NCI-H2196 (cell line): ENCODE measurements around the gene CUL3.
"Not testable (repeated sequence)": the region's sequence is repeated elsewhere in the genome, so short reads cannot be mapped to it uniquely, and the experiment has no call there.

Experiments used
- DNase-seq: peaks from one replicate; lab custom pipeline; 2025; ENCODE audit not compliant: unreplicated experiment; lab: John Stamatoyannopoulos, UW

CUL3 gene

DNA sequence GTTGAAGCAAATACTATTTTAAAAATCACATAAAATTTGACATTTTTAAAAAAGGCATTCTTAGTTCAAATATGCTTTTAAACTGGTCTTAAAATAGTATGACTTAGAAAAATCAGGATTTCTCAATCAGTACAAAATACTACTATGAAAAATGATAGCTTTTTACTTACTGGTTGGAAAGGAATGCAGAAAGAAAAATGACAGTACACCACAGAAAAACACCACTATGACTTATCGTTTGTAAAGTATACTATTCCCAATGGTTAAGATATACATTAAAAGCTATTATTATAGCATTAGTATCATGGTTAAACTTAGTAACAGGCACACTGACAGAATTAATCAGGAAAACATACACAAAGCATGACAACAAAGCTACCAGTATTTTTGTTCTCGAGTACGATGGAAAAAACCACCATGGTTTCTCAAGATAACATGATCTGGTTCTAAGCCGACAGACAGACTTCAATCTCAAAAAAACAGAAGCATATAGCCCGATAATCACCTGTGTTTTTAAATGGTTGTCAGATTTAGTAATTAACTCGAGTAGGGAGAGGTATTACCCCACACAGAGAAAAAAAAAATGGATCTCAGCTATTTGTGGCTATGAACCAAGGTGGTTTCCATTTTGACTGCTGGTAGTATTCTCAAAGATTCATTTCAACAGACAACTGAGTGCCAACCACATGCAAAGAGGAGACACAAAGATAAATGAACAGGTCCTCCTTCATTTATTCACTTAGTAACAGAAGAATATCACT, 39.1 kb downstream of the CUL3 start:
- no peak for DNase-seq

DNA sequence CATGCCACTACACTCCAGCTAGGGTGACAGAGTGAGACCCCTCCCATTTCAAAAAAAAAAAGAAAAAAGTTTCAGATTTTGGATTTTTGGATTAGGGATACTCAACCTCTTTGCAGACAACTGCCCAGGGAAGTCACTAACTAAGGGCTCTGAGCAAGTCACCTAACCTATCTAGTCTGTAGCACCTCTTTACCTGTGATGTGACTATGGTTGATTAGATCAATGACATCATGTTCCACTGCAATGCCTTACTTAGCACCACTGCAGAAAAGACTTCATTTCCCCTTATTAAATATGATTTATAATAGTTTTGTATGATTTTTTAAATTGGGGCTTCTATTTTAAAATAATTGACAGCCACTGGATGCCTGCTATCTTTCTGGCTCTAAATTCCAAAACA, 41.2 kb downstream of the CUL3 start:
- no peak for DNase-seq

DNA sequence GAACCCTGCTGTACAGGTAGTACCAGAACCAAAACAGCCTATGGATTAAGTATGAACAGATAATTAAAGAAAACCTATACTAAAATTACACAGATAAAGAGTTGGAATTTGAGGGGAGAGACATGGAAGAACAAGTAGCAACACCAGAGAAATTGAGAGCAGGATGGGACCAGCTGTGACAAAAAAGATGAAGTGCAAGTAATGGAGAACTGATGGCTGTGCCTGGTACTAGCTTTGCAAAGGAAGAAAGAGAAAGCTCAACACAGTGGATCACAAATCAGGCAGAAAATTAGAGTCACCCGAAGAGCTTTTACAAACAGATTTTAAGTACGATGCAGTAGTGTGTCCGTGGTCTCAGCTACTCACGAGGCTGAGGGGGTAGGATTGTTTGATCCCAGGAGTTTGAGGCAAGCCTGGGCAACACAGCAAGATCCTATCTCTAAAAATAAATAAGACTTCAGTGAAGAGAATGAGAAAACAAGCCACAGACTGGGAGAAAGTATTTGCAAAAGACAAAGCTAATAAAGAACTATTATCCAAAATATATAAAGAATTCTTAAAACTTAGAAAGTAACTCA, 46.5 kb downstream of the CUL3 start:
- DNase-seq, result no peak

GRCh38 chr2:224532931-224533330, 52.2 kb downstream of the CUL3 start:
- DNase-seq, result no peak

GRCh38 chr2:224532441-224532840, 52.7 kb downstream of the CUL3 start:
- no peak for DNase-seq

DNA sequence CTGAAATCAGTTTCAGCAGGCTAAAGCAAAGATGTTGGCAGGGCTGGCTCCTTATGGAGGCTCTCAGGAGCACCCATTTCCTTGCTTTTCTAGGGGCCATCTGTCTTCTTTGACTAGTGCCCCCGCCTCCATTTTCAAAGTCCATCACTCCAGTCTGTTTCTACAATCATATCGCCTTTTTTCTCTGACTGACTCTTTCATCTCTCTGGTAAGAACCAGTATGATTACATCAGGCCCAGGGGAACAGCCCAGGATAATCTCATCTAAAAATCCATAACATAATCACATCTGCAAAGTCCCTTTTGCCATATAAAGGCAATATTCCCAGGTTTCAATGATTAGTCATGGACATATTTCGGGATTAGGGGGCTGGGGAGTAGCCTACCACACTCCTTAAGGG, 57.0 kb downstream of the CUL3 start:
- no peak for DNase-seq

DNA sequence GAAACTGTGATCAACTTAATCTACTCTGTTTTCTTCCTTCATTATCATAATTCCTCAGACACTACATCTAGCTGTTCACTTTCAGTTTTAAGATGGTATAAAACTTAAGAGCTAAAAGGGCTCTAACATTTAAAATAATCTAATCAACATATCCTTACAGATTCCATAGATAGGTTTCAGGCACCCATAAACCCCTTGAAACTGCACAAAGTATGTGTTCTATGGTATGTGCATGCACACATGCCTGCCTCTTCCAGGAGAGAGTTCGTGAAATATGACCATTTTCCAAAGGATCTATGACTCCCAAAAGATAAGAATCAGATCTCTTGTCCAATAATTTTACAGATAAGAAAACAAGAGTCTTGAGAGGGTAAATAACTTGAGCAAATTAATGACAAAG, 59.4 kb downstream of the CUL3 start:
- DNase-seq, result no peak

DNA sequence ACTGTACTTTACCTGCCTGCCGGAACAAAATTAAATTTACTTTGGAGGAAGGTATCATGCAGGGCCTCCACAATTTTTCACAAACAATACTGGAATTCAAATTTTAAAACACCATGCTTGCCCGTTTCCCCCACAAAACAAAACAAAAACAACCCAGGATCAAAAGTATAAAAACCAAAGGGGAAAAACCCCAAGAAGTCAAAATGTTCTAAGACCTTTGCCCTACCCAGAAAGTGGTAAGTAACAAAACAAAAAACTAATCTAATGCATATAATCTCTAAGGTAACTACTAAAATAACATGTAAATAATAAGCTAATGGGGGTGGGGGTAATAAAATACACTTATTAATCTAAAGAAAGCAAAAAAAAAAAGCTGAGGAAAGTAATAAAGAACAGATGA, 60.5 kb downstream of the CUL3 start:
- no peak for DNase-seq

GRCh38 chr2:224523626-224524577, 61.3 kb downstream of the CUL3 start:
- no peak for DNase-seq

DNA sequence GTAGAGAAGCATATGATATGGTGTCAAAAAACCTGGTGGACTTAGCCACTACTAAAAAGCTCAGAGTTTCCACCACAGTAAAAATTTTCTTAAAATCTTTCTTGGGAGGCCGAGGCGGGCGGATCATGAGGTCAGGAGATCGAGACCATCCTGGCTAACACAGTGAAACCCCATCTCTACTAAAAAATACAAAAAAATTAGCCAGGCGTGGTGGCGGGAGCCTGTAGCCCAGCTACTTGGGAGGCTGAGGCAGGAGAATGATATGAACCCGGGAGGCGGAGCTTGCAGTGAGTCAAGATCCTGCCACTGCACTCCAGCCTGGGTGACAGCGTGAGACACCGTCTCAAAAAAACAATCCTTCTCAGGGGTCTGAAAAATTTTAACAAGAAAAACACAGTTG, 62.7 kb downstream of the CUL3 start:
- DNase-seq, result not testable (repeated sequence)

DNA sequence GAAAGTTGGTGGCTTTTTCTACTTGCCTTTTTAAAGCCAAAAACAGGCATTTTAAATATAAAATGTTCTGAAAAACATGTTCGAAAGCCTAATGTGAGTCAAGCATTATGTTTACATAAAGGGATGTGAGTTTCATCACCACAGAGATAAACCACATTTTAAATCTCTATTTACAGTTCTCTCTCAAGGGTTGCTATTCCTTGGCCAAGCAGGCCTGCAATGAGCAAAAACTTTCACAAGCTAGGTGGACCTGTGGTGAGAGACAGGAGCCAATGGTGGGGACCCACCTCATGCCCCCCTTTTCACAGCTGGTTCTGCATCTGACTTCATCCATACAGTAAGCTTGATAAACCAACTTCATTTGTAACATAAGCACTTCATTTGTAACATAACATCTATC, 65.1 kb downstream of the CUL3 start:
- no peak for DNase-seq

GRCh38 chr2:224518806-224519580, 66.2 kb downstream of the CUL3 start:
- no peak for DNase-seq

DNA sequence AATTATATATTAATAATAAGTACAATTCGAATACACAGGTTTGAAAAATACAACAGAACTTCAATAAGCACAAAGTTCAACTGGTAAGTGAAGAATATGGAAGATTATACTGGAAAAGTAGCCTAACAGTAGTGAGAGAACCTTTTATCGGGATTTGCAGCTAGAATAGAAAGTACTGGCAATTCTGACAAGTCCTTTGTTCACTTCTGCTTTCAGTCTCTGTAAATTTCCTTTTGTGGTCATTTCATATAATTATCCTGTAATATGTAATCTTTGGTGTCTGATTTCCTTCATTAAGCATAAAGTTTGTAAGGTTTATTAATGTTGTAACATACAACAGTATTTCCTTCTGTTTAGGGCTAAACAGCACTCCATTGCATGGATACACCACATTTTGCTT, 67.2 kb downstream of the CUL3 start:
- no peak for DNase-seq

GRCh38 chr2:224516393-224516792, 68.8 kb downstream of the CUL3 start:
- not testable (repeated sequence) for DNase-seq

GRCh38 chr2:224513991-224514390, 71.2 kb downstream of the CUL3 start:
- DNase-seq, result no peak

GRCh38 chr2:224507789-224508188, 77.4 kb downstream of the CUL3 start:
- DNase-seq, result no peak

DNA sequence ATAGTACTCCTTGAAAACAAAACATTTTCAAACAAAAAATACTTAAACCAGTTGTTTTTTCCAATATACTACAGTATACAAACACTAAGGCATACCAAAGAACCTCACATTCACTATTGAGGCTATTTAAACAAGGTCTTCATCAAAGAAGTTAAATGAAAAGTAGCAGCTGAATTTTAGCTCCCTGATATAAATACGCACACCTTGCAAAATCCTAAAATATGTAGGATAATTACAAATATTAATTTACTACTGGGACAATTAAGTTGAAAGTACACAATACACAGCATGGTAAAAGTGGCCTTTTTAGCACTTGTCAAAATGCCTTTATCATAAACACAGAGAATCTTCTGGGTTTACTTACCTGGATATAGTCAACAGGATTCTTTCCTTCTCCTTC, 78.7 kb downstream of the CUL3 start:
- DNase-seq, result no peak

DNA sequence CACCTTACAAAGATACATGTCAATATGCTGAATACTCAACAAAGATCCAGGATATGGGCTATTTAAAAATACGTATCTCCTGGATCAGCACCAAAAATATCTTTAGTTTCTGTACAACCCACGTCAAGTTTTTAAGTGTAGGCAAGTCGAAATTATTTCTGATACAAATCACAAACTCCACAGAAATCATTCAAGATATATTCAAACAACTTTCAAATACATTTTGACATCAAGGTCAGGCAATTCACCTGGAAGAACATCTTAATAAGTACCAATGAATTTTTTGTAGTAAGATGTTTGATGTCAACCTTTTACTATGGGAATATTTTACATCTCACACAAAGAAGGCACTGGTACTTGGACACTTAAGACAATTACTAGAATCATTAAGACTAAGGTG, 86.2 kb downstream of the CUL3 start:
- no peak for DNase-seq

- no peak for DNase-seq
These were observed 92.6 kb downstream of the CUL3 start for GRCh38 chr2:224492531-224492930.

- not testable (repeated sequence) for DNase-seq
These were observed 97.2 kb downstream of the CUL3 start for GRCh38 chr2:224487940-224488339.
